ENCODE data around the gene OMP.

Gene OMP

DNA sequence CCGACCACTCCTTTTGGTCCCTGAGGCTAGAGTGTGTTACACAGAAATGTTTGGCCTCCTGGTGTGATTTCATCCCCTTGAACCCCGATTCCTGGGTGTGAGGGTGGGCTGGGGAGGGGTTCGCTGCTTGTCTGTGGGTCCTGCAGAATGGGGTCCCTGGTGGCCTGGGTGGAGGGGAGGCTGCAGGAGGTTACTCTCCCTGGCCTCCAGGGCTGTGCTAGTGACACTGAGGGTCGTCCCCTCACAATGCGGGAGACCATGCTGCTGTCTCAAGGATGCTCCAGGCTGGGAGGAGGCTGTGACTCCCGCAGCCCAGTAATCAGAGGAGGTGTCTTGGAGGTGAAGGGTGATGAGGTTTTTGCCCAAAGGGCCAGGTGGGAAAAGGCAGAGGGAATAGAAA, 17.0 kb upstream of the OMP start:
- no peaks in the 10 kb centered on the region for H3K27me3 ChIP-seq (ENCODE audit: insufficient read depth, low read length, poor library complexity, severe bottlenecking)
- peaks cover 44% of the 10 kb centered on the region for H3K4me1 ChIP-seq (ENCODE audit: insufficient read depth, low read length, poor library complexity, severe bottlenecking)
- H3K4me2 ChIP-seq (ENCODE audit: low read depth, low read length, poor library complexity, severe bottlenecking), result no peak overlapping the region
- no peak overlapping the region for H3K4me3 ChIP-seq (ENCODE audit: low read length, poor library complexity, severe bottlenecking)
- H3K9me3 ChIP-seq (ENCODE audit: insufficient read depth, low read depth, low read length), result no peaks in the 10 kb centered on the region
- H3F3A ChIP-seq (ENCODE audit: low read depth), result no peaks in the 10 kb centered on the region
- H3K9me2 ChIP-seq (replicated peaks; ENCODE audit: low read depth, low read length), result no peaks in the 10 kb centered on the region
- H4K20me1 ChIP-seq (ENCODE audit: insufficient read depth, low read length, poor library complexity, severe bottlenecking), result no peaks in the 10 kb centered on the region
- no peak overlapping the region for H3K9ac ChIP-seq (ENCODE audit: low read depth, low read length, poor library complexity, severe bottlenecking)
- no peak overlapping the region for H2AFZ ChIP-seq (ENCODE audit: low read length)
- no peak for TF ChIP-seq EZH2phosphoT487 (IDR thresholded peaks at IDR 0.05; ENCODE audit: borderline replicate concordance)
- TF ChIP-seq, protein P1, sequence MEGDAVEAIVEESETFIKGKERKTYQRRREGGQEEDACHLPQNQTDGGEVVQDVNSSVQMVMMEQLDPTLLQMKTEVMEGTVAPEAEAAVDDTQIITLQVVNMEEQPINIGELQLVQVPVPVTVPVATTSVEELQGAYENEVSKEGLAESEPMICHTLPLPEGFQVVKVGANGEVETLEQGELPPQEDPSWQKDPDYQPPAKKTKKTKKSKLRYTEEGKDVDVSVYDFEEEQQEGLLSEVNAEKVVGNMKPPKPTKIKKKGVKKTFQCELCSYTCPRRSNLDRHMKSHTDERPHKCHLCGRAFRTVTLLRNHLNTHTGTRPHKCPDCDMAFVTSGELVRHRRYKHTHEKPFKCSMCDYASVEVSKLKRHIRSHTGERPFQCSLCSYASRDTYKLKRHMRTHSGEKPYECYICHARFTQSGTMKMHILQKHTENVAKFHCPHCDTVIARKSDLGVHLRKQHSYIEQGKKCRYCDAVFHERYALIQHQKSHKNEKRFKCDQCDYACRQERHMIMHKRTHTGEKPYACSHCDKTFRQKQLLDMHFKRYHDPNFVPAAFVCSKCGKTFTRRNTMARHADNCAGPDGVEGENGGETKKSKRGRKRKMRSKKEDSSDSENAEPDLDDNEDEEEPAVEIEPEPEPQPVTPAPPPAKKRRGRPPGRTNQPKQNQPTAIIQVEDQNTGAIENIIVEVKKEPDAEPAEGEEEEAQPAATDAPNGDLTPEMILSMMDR (conservative IDR thresholded peaks at IDR 0.05; ENCODE audit: low read length), result no peak
- peaks cover 12% of the 10 kb centered on the region; the same call in 1 of the 2 replicates for H3K79me2 ChIP-seq (ENCODE audit: insufficient read depth, low read length)
- H3K36me3 ChIP-seq (ENCODE audit: insufficient read depth, low read length), result no peaks in the 10 kb centered on the region; the same call in 1 of the 2 replicates

- H3K4me1 ChIP-seq (ENCODE audit: insufficient read depth, low read length, poor library complexity, severe bottlenecking), result peaks cover 37% of the 10 kb centered on the region
- H3K36me3 ChIP-seq (ENCODE audit: insufficient read depth, low read length), result no peaks in the 10 kb centered on the region; the same call in 1 of the 2 replicates
- no peak overlapping the region for H3K4me3 ChIP-seq (ENCODE audit: low read length, poor library complexity, severe bottlenecking)
- H3F3A ChIP-seq (ENCODE audit: low read depth), result no peaks in the 10 kb centered on the region
- H3K27me3 ChIP-seq (ENCODE audit: insufficient read depth, low read length, poor library complexity, severe bottlenecking), result no peaks in the 10 kb centered on the region
- no peak overlapping the region for H3K9ac ChIP-seq (ENCODE audit: low read depth, low read length, poor library complexity, severe bottlenecking)
- no peaks in the 10 kb centered on the region for H3K9me2 ChIP-seq (replicated peaks; ENCODE audit: low read depth, low read length)
- H4K20me1 ChIP-seq (ENCODE audit: insufficient read depth, low read length, poor library complexity, severe bottlenecking), result no peaks in the 10 kb centered on the region
- peak overlapping the region; percentile 3 for H3K4me2 ChIP-seq (ENCODE audit: low read depth, low read length, poor library complexity, severe bottlenecking)
- H3K79me2 ChIP-seq (ENCODE audit: insufficient read depth, low read length), result peaks cover 5% of the 10 kb centered on the region; the same call in 1 of the 2 replicates
- H3K9me3 ChIP-seq (ENCODE audit: insufficient read depth, low read depth, low read length), result no peaks in the 10 kb centered on the region
- TF ChIP-seq EZH2phosphoT487 (IDR thresholded peaks at IDR 0.05; ENCODE audit: borderline replicate concordance), result no peak
- TF ChIP-seq, protein P1 (conservative IDR thresholded peaks at IDR 0.05; ENCODE audit: low read length), result no peak
- H2AFZ ChIP-seq (ENCODE audit: low read length), result no peak overlapping the region
These were observed 15.8 kb upstream of the OMP start for GRCh38 chr11:77086521-77087472.

- Histone ChIP-seq H2AFZ (ENCODE audit: low read length) (no peak overlapping the region), H3K36me3 (ENCODE audit: insufficient read depth, low read length) (no peaks in the 10 kb centered on the region; the same call in 1 of the 2 replicates), H3K4me2 (ENCODE audit: low read depth, low read length, poor library complexity, severe bottlenecking) (no peak overlapping the region)
These were observed 14.9 kb upstream of the OMP start for GRCh38 chr11:77087723-77088225.

More at GRCh38 chr11:77087723-77088225, 14.9 kb upstream of the OMP start:
- Histone ChIP-seq H3K9me2 (replicated peaks; ENCODE audit: low read depth, low read length) (no peaks in the 10 kb centered on the region), H3K9me3 (ENCODE audit: insufficient read depth, low read depth, low read length) (no peaks in the 10 kb centered on the region), H3K9ac (ENCODE audit: low read depth, low read length, poor library complexity, severe bottlenecking) (no peak overlapping the region), H3F3A (ENCODE audit: low read depth) (no peaks in the 10 kb centered on the region), H4K20me1 (ENCODE audit: insufficient read depth, low read length, poor library complexity, severe bottlenecking) (no peaks in the 10 kb centered on the region), H3K27me3 (ENCODE audit: insufficient read depth, low read length, poor library complexity, severe bottlenecking) (no peaks in the 10 kb centered on the region), H3K79me2 (ENCODE audit: insufficient read depth, low read length) (no peaks in the 10 kb centered on the region), H3K4me3 (ENCODE audit: low read length, poor library complexity, severe bottlenecking) (no peak overlapping the region), H3K4me1 (ENCODE audit: insufficient read depth, low read length, poor library complexity, severe bottlenecking) (peaks cover 28% of the 10 kb centered on the region)
- TF ChIP-seq, protein P1 (conservative IDR thresholded peaks at IDR 0.05; ENCODE audit: low read length), result no peak
- TF ChIP-seq EZH2phosphoT487 (IDR thresholded peaks at IDR 0.05; ENCODE audit: borderline replicate concordance), result no peak
